Fibroblast of the aortic adventitia (primary cell): Measurements from ENCODE around the gene PGM5. TPM values are rescaled to one million over a fixed set of nuclear protein-coding genes. Genes with fewer than 3 reads are reported as not detected.

Source experiments
- DNase-seq: peaks from one replicate; pipeline ENCODE4 v3.0.0-alpha.2; 2010; ENCODE audit warnings: low read depth
- H3K4me3 ChIP-seq: 2 replicates; pipeline ENCODE4 v1.5.1; 2011; ENCODE audit warnings: low read depth, mild to moderate bottlenecking, control low read depth, low read length, moderate library complexity
- CTCF ChIP-seq: IDR thresholded peaks from 2 replicates; pipeline ENCODE4 v1.5.1; 2011; ENCODE audit warnings: mild to moderate bottlenecking, low read length, control low read depth, inconsistent platforms; ENCODE audit not compliant: insufficient read depth
- total RNA-seq: library from RNA; depleted of rRNA; stranded (reverse); fragments of >200 nt; gene quantifications from 2 replicates; pipeline ENCODE4 v1.2.3, GENCODE V29; 2012; ENCODE audit warnings: low replicate concordance

Gene PGM5
- total RNA-seq, 1 donor = 8.0 TPM

- no peak for DNase-seq
- no peak overlapping the region for H3K4me3 ChIP-seq
- TF ChIP-seq CTCF = no peak
Measured at GRCh38 chr9:68428481-68428880, 72.1 kb downstream of the PGM5 start.

DNA sequence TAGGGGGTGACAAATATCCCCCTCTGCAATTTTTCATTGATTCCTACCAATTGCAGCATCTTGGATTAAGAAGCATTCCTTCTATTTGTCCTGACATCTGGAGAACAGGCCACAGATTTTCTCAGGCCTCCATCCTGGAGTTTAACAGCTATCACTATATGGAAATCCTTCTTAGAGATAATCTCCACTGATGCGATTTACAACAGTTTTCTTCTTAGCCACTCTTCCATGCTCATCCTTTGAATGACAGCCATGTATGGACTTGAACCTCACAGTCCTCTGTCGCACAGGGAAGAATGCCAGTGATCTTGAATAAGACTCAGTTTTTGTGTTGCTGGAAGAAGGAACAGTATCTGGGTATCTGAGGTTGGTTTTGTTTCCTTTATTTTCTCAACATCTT, 73.2 kb downstream of the PGM5 start:
- DNase-seq = no peak
- no peak for TF ChIP-seq CTCF
- no peak overlapping the region for H3K4me3 ChIP-seq

GRCh38 chr9:68431307-68431706, 74.9 kb downstream of the PGM5 start:
- no peak for DNase-seq
- TF ChIP-seq CTCF = no peak
- H3K4me3 ChIP-seq = no peak overlapping the region

DNA sequence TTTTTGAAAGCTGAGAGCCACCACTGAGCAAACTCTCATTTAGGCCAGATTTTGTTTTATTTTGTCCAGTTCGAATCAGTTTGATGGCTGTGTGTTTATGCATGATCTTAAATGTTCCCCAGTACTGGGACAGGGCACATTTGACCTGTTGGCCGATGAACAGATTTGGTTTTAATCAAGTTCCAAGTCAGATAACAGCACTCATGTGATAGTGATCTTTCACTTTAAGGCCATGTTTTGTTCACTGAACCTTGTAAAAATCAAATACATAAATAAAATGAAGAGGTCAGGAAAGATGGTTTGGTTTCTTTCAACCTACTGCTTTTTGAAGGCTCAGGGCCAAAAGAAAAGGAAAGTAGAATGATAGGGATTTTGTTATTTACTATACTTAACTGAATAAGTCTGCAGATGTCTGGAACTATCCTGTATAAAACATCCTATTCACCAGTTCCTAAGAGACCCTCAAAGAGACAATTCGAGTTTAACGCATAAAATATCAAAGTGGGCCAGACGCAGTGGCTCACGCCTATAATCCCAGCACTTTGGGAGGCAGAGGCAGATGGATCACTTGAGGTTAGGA, 77.2 kb downstream of the PGM5 start:
- TF ChIP-seq CTCF = no peak
- DNase-seq = no peak
- H3K4me3 ChIP-seq = no peak overlapping the region

- no peak for TF ChIP-seq CTCF
- no peak overlapping the region for H3K4me3 ChIP-seq
- no peak for DNase-seq
Measured at GRCh38 chr9:68437785-68438184, 81.4 kb downstream of the PGM5 start.

DNA sequence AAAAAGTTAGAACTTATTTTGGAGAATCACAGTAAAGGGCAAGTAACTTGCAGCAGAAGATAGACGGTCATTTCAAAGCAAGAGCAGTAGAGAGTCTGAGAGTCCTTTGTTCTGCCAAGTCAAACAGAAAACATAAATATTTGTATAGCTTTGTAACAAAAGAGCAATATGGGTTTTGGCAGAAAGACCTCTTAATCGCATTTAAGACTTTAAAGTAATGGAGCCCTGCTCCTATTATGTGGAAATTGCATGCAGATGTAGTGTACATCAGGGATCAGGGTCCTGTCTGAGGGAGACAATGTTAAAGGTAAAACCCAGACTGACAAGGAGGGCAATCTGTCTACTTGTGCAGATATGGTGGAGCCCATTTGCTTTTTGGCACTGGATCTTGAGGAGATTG, 87.2 kb downstream of the PGM5 start:
- no peak overlapping the region for H3K4me3 ChIP-seq
- TF ChIP-seq CTCF = no peak

DNA sequence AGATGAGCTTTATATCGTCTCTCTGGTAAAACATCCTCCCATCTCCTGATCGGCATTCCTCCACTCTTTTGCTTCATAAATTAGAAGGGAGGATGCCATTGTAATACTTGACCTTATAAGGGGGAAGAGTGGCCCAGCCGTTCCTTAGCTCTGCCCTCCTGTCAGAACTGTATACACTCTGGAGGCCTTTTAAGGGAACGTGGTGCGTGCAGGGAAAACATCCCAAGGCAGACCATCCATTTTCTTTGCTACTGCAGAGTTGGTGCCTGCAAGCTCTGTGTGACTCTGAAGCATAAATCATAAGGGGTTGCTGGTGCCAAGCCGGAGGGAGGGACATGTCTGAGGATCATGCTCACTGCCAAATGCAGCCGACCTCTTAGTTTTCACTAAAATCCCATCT, 90.4 kb downstream of the PGM5 start:
- DNase-seq = no peak

More for the DNA sequence above, 87.2 kb downstream of the PGM5 start:
- DNase-seq = no peak

More for the DNA sequence above, 90.4 kb downstream of the PGM5 start:
- no peak for TF ChIP-seq CTCF
- no peak overlapping the region for H3K4me3 ChIP-seq
